DMS 273 (cell line): Measurements from ENCODE around the gene ZNF670.
"Not testable (repeated sequence)": the region's sequence is repeated elsewhere in the genome, so short reads cannot be mapped to it uniquely, and the experiment has no call there.

ENCODE experiments used
- DNase-seq: peaks from one replicate; lab custom pipeline; 2025; ENCODE audit not compliant: unreplicated experiment; lab: John Stamatoyannopoulos, UW

Gene ZNF670

GRCh38 chr1:247047702-247048101 lies 30.9 kb downstream of the ZNF670 start:
- no peak for DNase-seq

DNA sequence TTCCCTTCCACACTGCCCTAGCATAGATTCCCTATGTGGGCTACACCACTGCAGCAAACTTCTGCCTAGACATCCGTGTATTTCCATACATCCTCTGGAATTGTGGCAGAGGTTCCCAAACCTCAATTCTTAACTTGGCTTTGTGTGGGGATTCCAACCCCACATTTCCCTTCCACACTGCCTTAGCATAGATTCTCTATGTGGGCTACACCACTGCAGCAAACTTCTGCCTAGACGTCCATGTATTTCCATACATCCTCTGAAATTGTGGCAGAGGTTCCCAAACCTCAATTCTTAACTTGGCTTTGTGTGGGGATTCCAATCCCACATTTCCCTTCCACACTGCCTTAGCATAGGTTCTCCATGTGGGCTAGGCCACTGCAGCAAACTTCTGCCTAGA lies 31.4 kb downstream of the ZNF670 start:
- DNase-seq: no peak

- no peak for DNase-seq
Observed at GRCh38 chr1:247043406-247043805, 35.2 kb downstream of the ZNF670 start.

DNA sequence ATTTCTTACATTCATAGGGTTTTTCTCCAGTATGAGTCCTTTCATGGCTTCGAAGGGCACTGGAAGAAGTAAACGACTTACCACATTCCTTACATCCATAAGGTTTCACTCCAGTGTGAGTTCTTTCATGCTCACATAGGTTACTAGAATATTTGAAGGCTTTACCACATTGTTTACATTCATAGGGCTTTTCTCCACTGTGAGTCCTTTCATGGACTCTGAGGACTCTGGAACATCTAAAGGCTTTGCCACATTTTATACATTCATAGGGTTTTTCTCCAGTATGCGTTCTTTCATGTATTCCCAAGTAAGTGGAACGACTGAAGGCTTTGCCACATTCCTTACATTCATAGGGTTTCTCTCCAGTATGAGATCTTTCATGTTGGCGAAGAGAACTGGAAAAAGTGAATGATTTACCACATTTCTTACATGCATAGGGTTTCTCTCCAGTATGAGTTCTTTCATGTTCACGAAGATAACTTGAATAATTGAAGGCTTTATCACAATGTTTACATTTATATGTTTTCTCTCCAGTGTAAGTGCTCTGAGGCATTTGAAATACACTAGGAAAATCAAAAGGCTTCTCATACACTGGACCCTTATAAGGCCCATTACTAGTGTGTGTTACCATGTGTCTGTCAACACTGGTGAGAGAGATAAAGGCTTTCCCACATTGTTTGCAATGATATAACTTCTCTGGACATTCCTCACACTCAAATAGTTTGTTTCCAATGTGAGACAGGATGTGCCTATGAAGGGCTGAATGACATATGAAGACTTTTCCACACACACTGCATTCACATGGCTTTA lies 40.9 kb downstream of the ZNF670 start:
- no peak for DNase-seq

GRCh38 chr1:247032306-247032705 lies 46.3 kb downstream of the ZNF670 start:
- not testable (repeated sequence) for DNase-seq
